GM21390 (cell line): ENCODE data around the gene TIRAP.
"Not testable (repeated sequence)": the region's sequence is repeated elsewhere in the genome, so short reads cannot be mapped to it uniquely, and the experiment has no call there.

Source experiments
- ATAC-seq: cut with Tn5 transposase; IDR thresholded peaks from one replicate; pipeline ENCODE4 v1.9.1; 2021; ENCODE audit not compliant: unreplicated experiment

The TIRAP gene, protein sequence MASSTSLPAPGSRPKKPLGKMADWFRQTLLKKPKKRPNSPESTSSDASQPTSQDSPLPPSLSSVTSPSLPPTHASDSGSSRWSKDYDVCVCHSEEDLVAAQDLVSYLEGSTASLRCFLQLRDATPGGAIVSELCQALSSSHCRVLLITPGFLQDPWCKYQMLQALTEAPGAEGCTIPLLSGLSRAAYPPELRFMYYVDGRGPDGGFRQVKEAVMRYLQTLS

DNA sequence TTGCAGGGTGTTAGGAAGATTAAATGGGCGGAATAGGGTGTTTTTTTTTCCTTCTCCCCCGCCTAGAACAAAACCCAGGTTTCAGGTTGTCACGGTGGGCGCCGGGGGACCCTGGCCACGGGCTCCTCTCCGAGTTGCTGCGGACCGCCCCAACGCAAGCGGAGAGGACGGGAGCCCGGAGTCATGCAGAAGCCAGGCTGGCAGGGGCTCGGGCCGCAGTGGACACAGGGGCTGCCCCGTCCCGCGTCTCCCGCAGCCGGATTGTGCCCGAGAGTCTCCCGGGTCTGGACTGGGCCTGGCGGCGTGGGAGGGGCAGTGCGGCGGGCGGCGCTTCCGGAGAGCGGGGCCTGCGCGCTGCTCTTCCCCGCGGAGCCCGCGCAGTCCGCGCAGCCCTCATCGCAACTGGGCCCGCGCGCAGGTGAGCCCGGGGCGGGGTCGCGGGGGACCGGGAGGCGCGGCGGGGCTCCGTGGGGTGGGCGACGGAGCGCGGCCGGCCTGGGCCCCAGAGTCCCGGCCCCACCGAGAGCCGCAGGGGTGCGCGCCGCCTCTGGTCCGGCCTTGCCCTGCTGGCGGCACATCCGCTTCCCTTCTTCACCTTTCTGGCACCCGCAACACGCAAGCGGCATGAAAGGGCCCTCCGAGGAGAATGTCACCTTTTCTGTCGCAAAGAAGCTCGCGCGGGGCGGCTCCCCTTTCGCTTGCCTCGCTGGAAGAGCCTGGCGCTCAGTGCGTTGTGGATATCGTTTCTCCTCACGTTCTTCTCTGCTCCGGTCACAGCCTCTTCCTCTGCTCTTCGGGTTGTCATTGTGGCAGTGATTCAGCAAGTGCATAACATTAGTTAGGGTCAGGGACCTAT, at the start of gene TIRAP:
TSS of gene TIRAP (plus strand) at position 358 of the 856 bp plus-strand sequence. CDS start 7,802 bp downstream, outside the sequence.
- peak; percentile 65 for ATAC-seq

DNA sequence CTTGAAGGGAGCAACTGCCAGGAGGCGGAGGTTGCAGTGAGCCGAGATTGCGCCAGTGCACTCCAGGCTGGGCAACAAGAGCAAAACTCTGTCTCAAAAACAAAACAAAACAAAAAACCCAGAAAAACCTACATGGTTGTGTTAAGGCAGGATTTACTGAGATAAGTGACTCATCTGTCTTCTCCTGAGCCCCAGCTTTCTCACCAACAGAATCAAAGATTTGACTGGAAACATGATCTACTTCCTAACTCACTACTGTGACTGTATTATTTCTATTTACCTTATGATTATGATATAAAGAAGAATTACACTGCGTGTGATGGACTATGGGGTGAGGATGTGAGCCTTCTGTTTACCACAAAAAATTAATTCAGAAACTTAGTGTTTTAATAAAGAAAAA, 49.5 kb upstream of the TIRAP start:
- ATAC-seq, result no peak

DNA sequence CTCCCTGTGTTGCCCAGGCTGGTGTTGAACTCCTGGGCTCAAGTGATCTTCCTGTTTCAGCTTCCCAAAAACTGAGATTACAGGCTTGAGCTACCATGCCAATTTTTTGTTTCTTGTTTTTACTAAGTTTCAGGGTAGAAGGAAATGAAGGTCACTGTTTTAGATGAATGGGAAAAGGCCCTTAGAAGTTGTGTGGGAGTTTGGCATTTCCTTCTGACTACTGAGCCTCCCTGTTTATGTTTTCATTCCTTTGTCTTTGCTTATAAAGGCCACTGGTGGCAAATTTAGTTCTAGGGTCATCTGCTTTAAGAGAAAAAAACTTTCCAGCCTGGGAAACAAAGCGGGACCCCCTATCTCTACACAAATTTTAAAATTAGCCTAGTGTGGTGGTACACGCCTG, 36.3 kb upstream of the TIRAP start:
- no peak for ATAC-seq

DNA sequence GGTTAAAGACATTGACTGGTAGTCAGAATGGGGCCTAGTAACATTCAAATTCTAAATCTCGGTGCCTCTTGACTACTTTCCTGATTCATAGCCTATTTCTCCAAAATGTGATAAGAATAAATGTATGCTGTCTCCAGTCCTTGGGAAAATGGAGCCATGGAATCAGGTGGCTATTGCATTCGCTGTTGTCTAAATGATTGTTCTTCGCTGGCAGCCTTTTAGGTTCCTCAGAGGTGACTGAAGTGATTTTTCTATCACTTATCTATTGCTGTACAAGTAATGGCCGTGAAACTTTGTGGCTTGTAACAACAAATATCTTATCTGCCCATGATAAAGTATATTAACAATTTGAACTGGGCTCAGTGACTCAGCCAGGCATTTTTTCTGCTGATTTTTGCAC, 29.6 kb upstream of the TIRAP start:
- ATAC-seq, result no peak

DNA sequence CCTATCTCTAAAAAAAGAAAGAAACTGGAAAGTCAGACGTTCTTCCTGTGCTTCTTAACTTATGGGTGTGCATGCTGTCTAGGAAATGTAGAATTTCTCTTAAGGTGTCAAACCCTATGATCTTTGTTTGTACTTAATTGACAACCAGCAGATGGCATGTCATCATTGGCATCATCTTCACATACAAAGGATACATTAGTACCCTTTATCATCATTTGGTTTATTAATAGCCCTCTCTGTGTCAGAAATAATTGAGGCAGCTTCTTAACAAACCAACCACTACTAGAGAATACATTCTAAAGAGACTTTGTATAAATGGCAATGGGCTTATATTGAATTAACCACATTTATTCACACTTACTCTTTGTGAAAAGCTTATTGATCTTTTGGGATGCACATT, 28.1 kb upstream of the TIRAP start:
- no peak for ATAC-seq

DNA sequence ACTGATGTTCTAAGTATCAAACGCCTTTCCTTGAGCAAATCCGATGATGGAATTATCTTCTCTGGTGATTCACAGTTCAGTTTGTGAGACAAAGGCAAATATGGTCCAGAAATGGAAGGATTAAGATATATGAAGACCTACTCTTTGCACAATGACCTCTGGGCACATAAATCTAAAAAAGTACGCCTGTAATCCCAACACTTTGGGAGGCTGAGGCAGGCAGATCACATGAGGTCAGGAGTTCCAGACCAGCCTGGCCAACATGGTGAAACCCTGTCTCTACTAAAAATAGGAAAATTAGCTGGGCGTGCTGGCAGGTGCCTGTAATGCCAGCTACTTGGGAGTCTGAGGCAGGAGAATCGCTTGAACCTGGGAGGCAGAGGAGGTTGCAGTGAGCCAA, 27.4 kb upstream of the TIRAP start:
- ATAC-seq, result not testable (repeated sequence)

DNA sequence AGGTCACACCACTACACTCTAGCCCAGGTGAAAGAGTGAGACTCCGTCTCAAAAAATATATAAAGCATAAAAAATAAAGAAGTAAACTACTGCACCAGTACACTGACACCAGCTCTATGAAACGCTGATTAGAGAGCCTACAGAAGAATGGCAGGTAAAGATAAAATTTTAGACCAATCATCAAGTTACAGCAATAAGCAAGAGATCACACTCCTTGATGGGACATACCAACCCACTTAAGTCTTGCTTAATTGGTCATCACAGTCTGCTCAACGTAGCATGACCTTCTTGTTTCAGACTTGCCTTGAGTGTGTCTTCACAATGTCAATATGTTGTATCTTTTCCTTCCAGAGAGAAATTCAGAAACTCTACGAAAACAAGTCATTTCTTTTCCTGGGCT, 26.7 kb upstream of the TIRAP start:
- ATAC-seq, result no peak

DNA sequence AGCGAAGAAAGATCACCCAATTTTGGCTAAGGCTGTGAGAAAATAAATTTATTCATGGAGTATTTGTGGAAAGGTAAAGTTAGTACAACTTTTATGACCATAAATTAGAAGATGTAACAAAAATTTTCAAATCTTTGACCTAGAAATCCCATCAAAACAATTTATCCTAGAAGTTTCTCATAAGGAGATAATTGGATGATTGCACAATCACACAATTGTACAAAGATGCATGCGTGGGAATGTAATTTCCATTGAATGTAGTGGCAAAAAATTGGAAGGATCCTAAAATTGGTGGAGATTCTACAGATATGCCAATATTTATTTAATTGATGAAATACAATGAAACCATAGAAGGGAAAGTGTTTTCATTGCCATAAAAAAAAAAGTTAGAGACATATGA, 25.7 kb upstream of the TIRAP start:
- ATAC-seq, result no peak

DNA sequence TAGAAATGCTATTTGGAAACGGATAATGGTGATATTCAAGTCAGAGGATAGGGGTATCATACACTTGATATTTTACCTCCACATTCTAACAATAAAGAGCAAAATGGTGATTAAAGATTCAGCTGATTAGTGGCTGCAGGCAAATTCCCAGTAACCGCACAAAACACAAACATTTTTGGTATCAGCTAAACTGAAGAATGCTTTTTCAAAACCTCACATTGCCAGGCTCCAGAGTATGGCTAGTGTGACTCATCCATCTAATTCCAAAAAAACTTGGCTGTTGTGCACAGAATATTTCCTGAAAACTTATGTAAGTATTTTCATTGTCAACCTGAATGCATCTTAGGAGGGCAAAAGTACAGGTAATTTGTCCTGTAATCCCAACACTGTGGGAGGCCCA, 25.1 kb upstream of the TIRAP start:
- no peak for ATAC-seq

DNA sequence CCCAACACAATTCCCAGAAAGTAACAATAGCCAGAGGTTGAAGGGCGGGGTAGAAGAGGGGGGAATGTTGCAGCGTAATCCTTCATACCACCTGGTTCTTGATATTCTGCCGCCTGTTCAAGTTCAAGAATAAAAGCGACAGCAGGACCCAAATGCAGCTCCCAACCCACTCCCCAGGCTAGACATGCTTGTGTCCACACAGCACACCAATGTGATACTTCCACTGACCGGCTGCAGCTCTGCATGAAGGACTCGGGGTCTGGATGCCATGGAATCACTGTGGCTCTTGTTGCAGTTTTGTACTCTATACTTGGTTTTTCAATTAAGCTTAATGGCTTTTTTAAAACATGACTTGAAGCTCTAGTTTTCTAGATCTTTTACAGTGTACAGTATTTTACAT, 20.7 kb upstream of the TIRAP start:
- no peak for ATAC-seq

DNA sequence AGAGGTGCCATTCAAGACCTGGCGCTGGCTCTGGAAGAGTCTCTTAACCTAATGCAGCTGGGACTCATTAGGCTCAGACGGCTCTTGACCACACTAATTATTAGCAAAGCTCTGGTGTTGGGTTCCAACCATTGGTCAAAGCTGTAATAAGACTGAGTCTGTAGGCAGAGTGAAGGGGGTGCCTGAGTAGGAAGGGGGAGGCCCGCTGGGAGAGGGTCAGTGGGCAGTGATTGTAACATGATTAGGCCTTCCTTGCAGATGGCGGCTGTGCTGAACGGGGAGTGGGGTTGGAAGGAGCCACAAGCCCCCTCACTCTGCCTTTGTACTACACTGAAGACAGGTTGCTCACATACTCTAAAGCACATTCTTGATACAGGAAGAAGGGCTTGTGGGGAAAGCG, 19.4 kb upstream of the TIRAP start:
- ATAC-seq, result no peak

DNA sequence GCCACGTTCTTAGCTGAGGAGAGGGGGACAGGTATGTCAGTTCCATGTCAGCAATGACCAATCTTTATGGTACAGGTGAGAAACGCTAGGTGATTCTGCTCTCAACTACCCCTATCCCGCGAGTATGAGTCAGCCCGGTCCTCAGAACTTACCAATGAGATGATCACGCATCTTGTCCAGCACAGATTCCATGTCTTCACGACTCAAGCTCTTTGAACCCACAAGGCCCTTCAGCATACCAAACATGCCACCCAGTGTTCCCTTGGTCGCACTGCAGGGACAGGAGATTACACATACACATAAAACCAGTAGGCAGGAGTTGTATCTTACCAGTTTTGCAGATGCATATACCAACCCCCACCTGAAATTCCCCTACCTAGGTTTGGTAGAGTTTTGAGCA, 17.1 kb upstream of the TIRAP start:
- no peak for ATAC-seq

DNA sequence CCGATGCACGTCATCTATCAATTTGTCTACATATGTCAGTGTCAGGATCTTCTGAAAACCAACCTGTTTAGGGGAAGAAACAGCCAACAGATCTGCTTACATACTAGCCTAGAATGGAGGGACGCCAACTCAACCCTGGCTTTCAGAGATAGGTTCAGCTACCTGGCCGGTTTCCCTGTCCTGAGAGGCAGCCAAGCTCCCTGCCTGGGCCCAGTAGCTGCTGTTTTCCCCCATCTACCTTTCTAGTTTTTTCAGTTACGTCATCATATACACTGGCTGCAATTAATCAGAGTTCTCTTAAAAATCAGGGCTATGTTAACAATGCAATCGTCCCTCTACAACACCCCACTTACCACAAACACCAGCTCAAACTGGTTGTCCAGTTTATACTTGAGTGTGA, 15.2 kb upstream of the TIRAP start:
- ATAC-seq, result no peak

DNA sequence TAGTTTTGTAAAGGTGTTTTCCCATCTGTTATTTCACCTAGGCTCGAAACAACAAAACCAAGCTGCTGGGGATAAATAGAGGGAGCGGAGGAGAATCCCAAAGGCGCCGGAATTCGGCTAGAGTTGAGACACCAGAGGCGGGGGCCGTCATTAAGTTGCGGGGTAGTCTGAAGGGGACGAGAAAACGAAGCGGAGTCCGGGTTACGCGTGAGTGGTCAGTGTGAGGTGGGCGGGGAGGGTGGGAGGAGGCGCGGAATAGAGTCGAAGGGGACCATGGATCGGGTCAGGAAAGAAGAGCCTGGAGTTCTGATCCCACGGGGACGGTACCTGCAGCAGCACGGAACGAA, 14.6 kb upstream of the TIRAP start:
- ATAC-seq, result no peak

DNA sequence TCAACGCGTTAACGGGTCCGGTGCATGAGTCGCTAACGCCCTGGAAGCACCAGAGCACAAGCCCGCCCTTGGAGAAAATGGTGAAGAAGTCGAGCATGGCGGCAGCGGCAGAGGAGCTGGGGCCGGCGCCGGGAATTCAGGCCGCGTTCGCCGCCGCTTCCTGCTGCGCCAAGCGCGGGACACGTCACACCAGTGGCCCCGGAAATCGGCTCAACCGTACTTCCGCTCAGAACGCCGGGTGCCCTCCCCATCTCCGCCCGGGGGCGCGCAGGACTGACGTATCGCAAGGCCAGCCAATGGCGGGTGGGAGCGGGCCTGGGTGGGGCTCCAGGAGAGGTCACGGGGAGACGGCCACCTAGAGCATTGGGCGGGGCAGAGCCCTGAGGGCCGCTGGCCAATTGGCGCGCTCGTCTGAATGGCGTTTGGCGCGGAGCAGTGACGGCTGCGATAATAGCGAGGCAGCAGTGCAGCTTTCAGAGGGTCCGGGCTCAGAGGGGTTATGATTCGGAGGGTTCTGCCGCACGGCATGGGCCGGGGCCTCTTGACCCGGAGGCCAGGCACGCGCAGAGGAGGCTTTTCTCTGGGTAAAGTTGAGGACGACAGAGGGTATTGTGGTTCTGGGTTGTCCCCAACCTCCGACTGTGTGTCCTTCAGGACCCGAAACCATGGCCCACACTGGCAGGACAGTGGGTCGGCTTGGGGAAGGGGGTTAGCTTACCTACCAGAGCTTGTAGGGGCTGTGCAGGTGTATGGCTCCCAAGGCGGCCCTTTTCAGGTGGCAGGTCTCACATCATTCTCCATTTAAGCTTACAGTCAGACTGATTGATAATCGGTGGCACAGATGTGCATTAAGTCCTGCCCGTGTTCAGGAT, 13.9 kb upstream of the TIRAP start, which contains the start of the genes FOXRED1 and SRPRA:
TSS of gene FOXRED1 (plus strand) at position 447 of the 872 bp plus-strand sequence. CDS start at position 500, 53 bp downstream.
TSS of gene SRPRA (minus strand) at position 188 of the 872 bp plus-strand sequence. CDS start at position 97, 91 bp downstream.
- ATAC-seq, result peak; percentile 99

DNA sequence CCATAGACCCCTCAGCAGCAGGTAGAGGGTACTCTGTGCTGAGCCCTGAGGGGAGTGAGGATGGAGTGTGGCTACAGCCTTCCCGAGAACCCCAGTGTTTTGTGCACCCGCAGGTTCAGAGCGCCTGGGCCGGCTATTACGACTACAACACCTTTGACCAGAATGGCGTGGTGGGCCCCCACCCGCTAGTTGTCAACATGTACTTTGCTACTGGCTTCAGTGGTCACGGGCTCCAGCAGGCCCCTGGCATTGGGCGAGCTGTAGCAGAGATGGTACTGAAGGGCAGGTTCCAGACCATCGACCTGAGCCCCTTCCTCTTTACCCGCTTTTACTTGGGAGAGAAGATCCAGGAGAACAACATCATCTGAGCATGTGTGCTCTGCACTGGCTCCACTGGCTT, 5.6 kb upstream of the TIRAP start:
- ATAC-seq, result no peak

DNA sequence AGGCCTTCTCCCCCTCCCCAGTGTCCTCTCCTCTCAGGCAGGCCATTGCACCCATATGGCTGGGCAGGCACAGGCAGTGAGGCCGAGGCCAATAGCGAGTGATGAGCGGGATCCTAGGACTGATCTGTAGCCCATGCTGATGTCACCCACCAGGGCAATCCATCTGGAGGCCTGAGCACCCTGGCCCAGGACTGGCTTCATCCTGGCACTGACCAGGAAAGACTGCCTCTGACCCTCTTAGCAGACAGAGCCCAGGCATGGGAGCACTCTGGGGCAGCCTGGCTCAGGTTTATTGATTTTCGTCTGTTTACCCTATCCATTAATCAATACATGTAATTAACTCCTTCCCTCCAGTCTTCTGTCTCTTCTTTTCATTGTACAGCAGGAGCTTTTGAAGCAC, 5.1 kb upstream of the TIRAP start:
- no peak for ATAC-seq

DNA sequence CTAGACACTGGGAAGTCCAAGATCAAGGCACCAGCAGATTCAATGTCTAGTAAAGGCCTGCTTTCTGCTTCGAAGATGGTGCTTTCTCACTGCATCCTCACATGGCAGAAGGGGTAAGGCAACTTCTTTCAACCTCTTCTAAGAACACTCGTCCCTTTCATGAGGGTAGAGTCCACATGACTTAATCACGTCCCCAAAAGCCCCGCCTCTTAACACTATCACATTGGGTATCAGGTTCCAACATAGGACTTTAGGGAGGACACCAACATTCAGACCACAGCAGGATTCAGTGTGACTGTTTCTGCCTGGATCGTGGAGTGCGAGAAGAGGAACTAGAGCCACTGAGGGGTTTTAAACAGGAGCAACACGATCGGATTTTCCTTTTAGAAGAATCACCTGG, 3.7 kb upstream of the TIRAP start:
- ATAC-seq, result no peak

DNA sequence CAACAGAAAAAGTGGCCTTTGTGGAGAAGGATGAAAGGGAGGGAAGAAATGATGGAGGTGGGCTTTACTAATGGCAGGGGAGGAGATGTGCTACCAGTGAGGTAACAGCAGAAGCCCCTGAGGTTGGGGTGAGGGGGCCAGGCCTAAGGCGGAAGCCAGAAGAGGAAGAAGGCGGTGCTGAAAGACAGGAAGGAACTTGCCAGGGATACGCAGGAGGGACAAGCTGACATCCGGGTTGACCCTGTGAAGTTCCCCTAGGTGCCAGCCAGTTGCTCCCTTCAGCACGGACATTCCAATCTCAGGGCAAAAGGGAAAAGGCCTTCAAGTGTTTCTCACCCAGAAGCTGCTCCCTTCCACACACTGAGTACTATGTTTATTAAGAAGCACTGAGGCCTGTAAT, 2.3 kb upstream of the TIRAP start:
- ATAC-seq, result no peak

DNA sequence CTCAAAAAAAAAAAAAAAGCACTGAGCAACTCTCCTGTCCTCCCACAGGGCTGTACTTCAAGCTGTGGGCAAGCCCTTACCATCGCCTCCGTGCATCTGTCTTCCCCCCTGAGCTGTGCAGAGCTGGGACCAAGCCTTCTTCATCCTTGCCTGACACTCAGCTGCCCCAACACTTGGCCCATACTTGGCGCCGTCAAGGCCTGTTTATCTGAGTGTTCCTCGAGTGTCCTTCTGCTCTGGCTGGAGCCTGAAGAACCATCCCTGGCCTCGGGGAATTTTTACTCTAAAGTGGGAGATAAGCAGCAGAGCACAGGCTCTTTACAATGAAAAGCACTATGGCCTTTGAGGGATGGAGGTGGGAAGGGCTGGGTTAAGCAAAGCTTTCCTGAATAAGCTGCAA, 1.6 kb upstream of the TIRAP start:
- no peak for ATAC-seq

DNA sequence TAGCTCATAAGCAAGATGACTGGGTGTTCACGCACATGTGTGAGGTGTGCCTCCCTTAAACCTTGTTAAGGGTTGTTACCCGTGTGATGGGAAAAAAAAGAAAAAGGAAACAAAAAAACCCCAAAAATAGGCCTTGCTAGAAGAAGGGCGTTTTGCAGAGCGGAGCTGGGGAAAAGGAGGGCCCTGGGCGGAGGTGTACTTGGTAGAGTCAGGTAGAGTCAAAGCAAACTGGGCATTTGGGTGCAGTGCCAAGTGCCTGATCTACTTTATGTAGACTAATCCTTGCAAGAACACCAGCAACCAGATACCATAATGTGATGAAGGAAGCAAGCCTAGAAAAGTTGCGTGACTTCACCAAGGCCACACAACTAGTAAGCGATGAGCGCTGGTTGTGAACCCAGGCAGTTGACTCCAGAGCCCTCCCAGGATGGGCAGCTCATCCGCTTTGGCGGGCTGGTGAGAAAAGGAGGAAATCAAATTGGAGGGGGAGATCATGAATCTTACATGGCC, 1.2 kb upstream of the TIRAP start:
- no peak for ATAC-seq
